ENCODE results near the gene CPXM1.
A peak's percentile ranks its signal among the peaks of the same experiment; 100 is the strongest.

The CPXM1 gene

DNA sequence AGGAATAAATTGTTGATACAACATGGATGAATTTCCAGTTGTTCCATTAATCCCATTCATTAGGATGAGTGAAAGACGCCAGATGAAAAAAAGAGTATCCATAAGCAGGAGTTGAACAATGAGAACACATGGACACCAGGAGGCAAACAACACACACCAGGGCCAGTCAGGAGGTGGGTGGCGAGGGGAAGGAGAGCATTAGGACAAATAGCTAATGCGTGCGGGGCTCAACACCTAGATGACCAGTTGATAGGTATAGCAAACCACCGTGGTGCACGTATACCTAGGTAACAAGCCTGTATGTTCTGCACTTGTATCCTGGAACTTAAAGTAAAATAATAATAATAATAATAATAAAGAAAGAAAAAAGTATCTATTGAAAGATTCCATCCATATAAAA lies 28.9 kb upstream of the CPXM1 start:
- H3K79me2 ChIP-seq (ENCODE audit: insufficient read depth, low read length), result no peaks in the 10 kb centered on the region
- no peak overlapping the region for H3K4me3 ChIP-seq (ENCODE audit: low read length, poor library complexity, severe bottlenecking)
- no peaks in the 10 kb centered on the region for H4K20me1 ChIP-seq (ENCODE audit: insufficient read depth, low read length, poor library complexity, severe bottlenecking)
- no peak overlapping the region for H3K9ac ChIP-seq (ENCODE audit: low read depth, low read length, poor library complexity, severe bottlenecking)
- no peaks in the 10 kb centered on the region for H3K9me3 ChIP-seq (ENCODE audit: insufficient read depth, low read depth, low read length)
- TF ChIP-seq CTCF (conservative IDR thresholded peaks at IDR 0.05; ENCODE audit: low read length), result no peak
- TF ChIP-seq EZH2phosphoT487 (IDR thresholded peaks at IDR 0.05; ENCODE audit: borderline replicate concordance), result no peak
- H3K36me3 ChIP-seq (ENCODE audit: insufficient read depth, low read length), result no peaks in the 10 kb centered on the region
- no peaks in the 10 kb centered on the region for H3F3A ChIP-seq (ENCODE audit: low read depth)
- no peak overlapping the region for H2AFZ ChIP-seq (ENCODE audit: low read length)
- H3K9me2 ChIP-seq (replicated peaks; ENCODE audit: low read depth, low read length), result no peaks in the 10 kb centered on the region
- no peak overlapping the region for H3K4me2 ChIP-seq (ENCODE audit: low read depth, low read length, poor library complexity, severe bottlenecking)
- H3K27me3 ChIP-seq (ENCODE audit: insufficient read depth, low read length, poor library complexity, severe bottlenecking), result no peaks in the 10 kb centered on the region
- peaks cover 17% of the 10 kb centered on the region for H3K4me1 ChIP-seq (ENCODE audit: insufficient read depth, low read length, poor library complexity, severe bottlenecking)

- no peaks in the 10 kb centered on the region for H3K79me2 ChIP-seq (ENCODE audit: insufficient read depth, low read length)
Measured at GRCh38 chr20:2826655-2827054, 26.2 kb upstream of the CPXM1 start.

DNA sequence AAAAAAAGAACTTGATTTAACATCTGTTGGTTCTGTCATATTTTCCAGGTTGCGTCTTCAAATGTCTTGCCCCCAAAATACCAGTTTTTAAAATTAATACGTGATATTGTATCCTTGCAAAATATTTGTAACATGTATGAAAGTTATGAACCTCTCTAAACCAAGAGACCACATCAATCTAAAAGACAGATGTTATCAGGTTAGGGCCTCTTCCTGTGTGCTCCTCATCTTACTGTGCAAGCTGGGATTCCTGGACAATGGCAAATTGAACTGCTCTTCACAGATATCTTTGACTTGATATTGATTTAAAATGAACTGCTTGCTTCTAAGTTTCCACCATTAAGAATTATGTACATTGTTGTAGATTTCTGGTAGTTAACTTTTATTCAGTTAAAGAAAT lies 25.3 kb upstream of the CPXM1 start:
- TF ChIP-seq EZH2phosphoT487 (IDR thresholded peaks at IDR 0.05; ENCODE audit: borderline replicate concordance) (no peak), CTCF (conservative IDR thresholded peaks at IDR 0.05; ENCODE audit: low read length) (no peak)
- Histone ChIP-seq H3K79me2 (ENCODE audit: insufficient read depth, low read length) (no peaks in the 10 kb centered on the region), H3K36me3 (ENCODE audit: insufficient read depth, low read length) (no peaks in the 10 kb centered on the region), H2AFZ (ENCODE audit: low read length) (no peak overlapping the region), H4K20me1 (ENCODE audit: insufficient read depth, low read length, poor library complexity, severe bottlenecking) (no peaks in the 10 kb centered on the region), H3K4me1 (ENCODE audit: insufficient read depth, low read length, poor library complexity, severe bottlenecking) (peaks cover 21% of the 10 kb centered on the region), H3K4me3 (ENCODE audit: low read length, poor library complexity, severe bottlenecking) (peak overlapping the region; percentile 26), H3F3A (ENCODE audit: low read depth) (no peaks in the 10 kb centered on the region), H3K9me2 (replicated peaks; ENCODE audit: low read depth, low read length) (no peaks in the 10 kb centered on the region), H3K9me3 (ENCODE audit: insufficient read depth, low read depth, low read length) (no peaks in the 10 kb centered on the region), H3K9ac (ENCODE audit: low read depth, low read length, poor library complexity, severe bottlenecking) (no peak overlapping the region), H3K27me3 (ENCODE audit: insufficient read depth, low read length, poor library complexity, severe bottlenecking) (no peaks in the 10 kb centered on the region), H3K4me2 (ENCODE audit: low read depth, low read length, poor library complexity, severe bottlenecking) (peak overlapping the region; percentile 64)

More at GRCh38 chr20:2826655-2827054, 26.2 kb upstream of the CPXM1 start:
- H3K9ac ChIP-seq (ENCODE audit: low read depth, low read length, poor library complexity, severe bottlenecking), result no peak overlapping the region
- no peaks in the 10 kb centered on the region for H3K9me2 ChIP-seq (replicated peaks; ENCODE audit: low read depth, low read length)
- H3K36me3 ChIP-seq (ENCODE audit: insufficient read depth, low read length), result no peaks in the 10 kb centered on the region
- no peak overlapping the region for H2AFZ ChIP-seq (ENCODE audit: low read length)
- H3K4me1 ChIP-seq (ENCODE audit: insufficient read depth, low read length, poor library complexity, severe bottlenecking), result peaks cover 19% of the 10 kb centered on the region
- no peak overlapping the region for H3K4me3 ChIP-seq (ENCODE audit: low read length, poor library complexity, severe bottlenecking)
- H4K20me1 ChIP-seq (ENCODE audit: insufficient read depth, low read length, poor library complexity, severe bottlenecking), result no peaks in the 10 kb centered on the region
- no peaks in the 10 kb centered on the region for H3K27me3 ChIP-seq (ENCODE audit: insufficient read depth, low read length, poor library complexity, severe bottlenecking)
- H3K9me3 ChIP-seq (ENCODE audit: insufficient read depth, low read depth, low read length), result no peaks in the 10 kb centered on the region
- TF ChIP-seq CTCF (conservative IDR thresholded peaks at IDR 0.05; ENCODE audit: low read length) (no peak), EZH2phosphoT487 (IDR thresholded peaks at IDR 0.05; ENCODE audit: borderline replicate concordance) (no peak)
- H3K4me2 ChIP-seq (ENCODE audit: low read depth, low read length, poor library complexity, severe bottlenecking), result peak overlapping the region; percentile 0
- no peaks in the 10 kb centered on the region for H3F3A ChIP-seq (ENCODE audit: low read depth)

Measured in Loucy (cell line).